Dendritic cell treated with granulocyte-macrophage colony-stimulating factor and Interleukin-4, amounts not matched to agents 40 ng/mL and 50 ng/mL, for 4 days (primary cell): ENCODE measurements around the gene SLC38A9.
A peak's percentile ranks its signal among the peaks of the same experiment; 100 is the strongest.
"Not testable (repeated sequence)": the region's sequence is repeated elsewhere in the genome, so short reads cannot be mapped to it uniquely, and the experiment has no call there.

ENCODE experiments used
- H3K27ac Mint-ChIP-seq: one replicate; pipeline ENCODE4 v1.8.0; 2022; ENCODE audit warnings: mild to moderate bottlenecking, mixed read lengths
- H3K27me3 Mint-ChIP-seq: one replicate; pipeline ENCODE4 v1.8.0; 2022; ENCODE audit warnings: mild to moderate bottlenecking, mixed read lengths
- H3K36me3 Mint-ChIP-seq: one replicate; pipeline ENCODE4 v1.8.0; 2022; ENCODE audit warnings: low read depth, mixed read lengths
- H3K4me1 Mint-ChIP-seq: one replicate; pipeline ENCODE4 v1.8.0; 2022; ENCODE audit warnings: low read depth, mixed read lengths
- H3K4me3 Mint-ChIP-seq: one replicate; pipeline ENCODE4 v1.8.0; 2022; ENCODE audit warnings: mild to moderate bottlenecking, moderate library complexity, mixed read lengths
- H3K9me3 Mint-ChIP-seq: one replicate; pipeline ENCODE4 v1.8.0; 2022; ENCODE audit warnings: mixed read lengths
- intact Hi-C: fragments of 100-400 bp; cut with micrococcal nuclease; formaldehyde crosslinking; loops from one replicate; pipeline ENCODE4 v1.15.0; 2022

Gene SLC38A9, protein sequence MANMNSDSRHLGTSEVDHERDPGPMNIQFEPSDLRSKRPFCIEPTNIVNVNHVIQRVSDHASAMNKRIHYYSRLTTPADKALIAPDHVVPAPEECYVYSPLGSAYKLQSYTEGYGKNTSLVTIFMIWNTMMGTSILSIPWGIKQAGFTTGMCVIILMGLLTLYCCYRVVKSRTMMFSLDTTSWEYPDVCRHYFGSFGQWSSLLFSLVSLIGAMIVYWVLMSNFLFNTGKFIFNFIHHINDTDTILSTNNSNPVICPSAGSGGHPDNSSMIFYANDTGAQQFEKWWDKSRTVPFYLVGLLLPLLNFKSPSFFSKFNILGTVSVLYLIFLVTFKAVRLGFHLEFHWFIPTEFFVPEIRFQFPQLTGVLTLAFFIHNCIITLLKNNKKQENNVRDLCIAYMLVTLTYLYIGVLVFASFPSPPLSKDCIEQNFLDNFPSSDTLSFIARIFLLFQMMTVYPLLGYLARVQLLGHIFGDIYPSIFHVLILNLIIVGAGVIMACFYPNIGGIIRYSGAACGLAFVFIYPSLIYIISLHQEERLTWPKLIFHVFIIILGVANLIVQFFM

DNA sequence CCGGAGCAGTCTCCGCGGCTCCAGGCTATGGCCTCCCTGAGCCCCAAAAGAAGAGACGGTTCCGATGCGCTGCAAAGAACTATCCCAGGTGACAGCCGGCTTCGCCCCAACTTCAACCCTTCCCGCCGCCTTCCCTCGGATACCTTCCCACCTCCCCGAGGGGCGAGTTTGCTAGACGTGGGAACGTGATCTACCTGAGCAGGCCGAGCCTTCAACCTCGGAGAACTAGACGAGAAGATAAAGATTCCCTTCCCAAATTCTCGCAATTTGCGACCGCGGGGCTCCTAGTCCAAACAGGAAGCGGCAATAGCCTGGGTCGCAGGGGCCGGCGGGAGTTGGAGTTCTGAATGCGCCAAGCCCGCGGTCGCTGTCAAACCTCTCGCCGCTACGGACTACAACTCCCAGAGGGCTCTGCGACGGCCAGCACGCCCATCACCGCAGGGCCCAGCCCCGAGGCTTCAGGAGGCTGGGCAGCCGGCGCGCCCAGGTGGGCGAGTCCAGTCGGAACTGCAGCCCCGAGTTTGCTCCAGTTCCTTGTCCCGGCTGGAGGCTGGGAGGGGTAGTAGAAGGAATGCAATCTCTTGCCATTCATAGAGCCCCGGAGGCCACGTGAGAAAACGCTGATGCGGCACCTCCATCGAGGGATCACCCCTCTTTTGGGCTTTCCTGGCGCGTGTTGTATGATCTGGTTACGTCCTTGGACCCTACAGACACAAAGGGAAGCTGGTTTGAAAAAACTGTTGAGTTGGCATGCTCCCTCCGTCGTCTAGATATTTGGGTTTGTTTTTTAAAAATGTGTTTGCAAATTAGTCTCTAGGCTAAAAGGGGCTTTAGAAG is at the start of gene SLC38A9:
Gene SLC38A9, minus strand, starts transcription at position 302 of the 837 bp plus-strand sequence. CDS start 14,366 bp downstream, outside the sequence.
- Mint-ChIP-seq H3K27me3 (no peaks in the 10 kb centered on the region), H3K27ac (peak within 1 kb of the TSS; percentile 91), H3K4me1 (peaks cover 21% of the 10 kb centered on the region), H3K36me3 (peaks cover 28% of the 10 kb centered on the region), H3K9me3 (no peaks in the 10 kb centered on the region), H3K4me3 (peak within 1 kb of the TSS; percentile 93)
- intact Hi-C loops: no loop called here

- H3K9me3 Mint-ChIP-seq, H3K4me3 Mint-ChIP-seq, H3K36me3 Mint-ChIP-seq, H3K27me3 Mint-ChIP-seq, H3K4me1 Mint-ChIP-seq, intact Hi-C loops, H3K27ac Mint-ChIP-seq: not testable (repeated sequence)
Observed at GRCh38 chr5:55761721-55762120, 49.6 kb upstream of the SLC38A9 start.

DNA sequence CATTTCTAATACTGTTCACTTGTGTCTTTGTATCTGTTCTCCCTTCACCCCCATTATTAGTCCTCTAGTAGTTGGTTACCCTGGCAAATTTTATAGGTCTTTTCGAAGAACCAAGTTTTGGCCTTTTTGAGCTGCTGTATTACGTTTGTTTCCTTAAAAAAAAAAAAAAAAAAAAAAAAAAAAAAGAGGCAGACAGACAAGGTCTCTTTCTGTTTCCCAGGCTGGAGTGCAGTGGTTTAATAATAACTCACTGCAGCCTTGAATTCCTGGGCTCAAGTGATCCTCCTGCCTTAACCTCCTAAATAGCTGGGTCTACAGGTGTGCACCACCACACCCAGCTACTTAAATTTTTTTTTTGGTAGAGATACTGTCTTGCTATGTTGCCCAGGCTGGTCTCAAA is 46.6 kb upstream of the SLC38A9 start:
- no peaks in the 10 kb centered on the region for H3K4me1 Mint-ChIP-seq
- H3K36me3 Mint-ChIP-seq: no peaks in the 10 kb centered on the region
- H3K27ac Mint-ChIP-seq: no peak overlapping the region
- H3K27me3 Mint-ChIP-seq: peaks cover 5% of the 10 kb centered on the region
- intact Hi-C loops: no loop called here
- H3K4me3 Mint-ChIP-seq: no peak overlapping the region
- no peaks in the 10 kb centered on the region for H3K9me3 Mint-ChIP-seq

- H3K36me3 Mint-ChIP-seq: no peaks in the 10 kb centered on the region
- intact Hi-C loops: no loop called here
- H3K27ac Mint-ChIP-seq: no peak overlapping the region
- no peak overlapping the region for H3K4me3 Mint-ChIP-seq
- H3K4me1 Mint-ChIP-seq: no peaks in the 10 kb centered on the region
- H3K9me3 Mint-ChIP-seq: no peaks in the 10 kb centered on the region
- peaks cover 5% of the 10 kb centered on the region for H3K27me3 Mint-ChIP-seq
Observed at GRCh38 chr5:55758231-55758630, 46.1 kb upstream of the SLC38A9 start.

DNA sequence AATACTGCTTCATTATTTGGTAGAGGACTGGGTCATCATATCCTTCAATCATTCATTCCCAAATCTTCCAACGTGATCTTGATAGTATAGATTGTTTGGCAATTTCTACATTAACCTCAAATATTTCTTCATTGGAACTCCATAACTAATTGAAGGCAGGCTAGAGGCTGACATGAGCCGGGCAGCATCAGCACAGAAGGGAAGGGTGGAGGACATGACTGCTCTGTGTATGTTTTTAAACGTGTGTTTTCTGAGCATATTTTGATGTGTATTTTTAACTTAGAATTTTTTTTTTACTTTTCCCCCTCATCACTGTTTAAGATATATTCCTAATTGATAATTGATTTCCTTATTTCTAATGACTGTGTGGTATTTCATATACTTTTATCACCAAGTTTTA is 38.4 kb upstream of the SLC38A9 start:
- Mint-ChIP-seq H3K36me3 (no peaks in the 10 kb centered on the region), H3K4me1 (no peaks in the 10 kb centered on the region), H3K4me3 (no peak overlapping the region), H3K27ac (no peak overlapping the region), H3K27me3 (no peaks in the 10 kb centered on the region), H3K9me3 (no peaks in the 10 kb centered on the region)
- intact Hi-C loops: no loop called here

- no peaks in the 10 kb centered on the region for H3K27me3 Mint-ChIP-seq
- intact Hi-C loops: no loop called here
- H3K4me3 Mint-ChIP-seq: no peak overlapping the region
- no peaks in the 10 kb centered on the region for H3K36me3 Mint-ChIP-seq
- no peaks in the 10 kb centered on the region for H3K4me1 Mint-ChIP-seq
- H3K27ac Mint-ChIP-seq: no peak overlapping the region
- no peaks in the 10 kb centered on the region for H3K9me3 Mint-ChIP-seq
Observed at GRCh38 chr5:55750063-55750462, 37.9 kb upstream of the SLC38A9 start.

GRCh38 chr5:55749387-55749786 is 37.3 kb upstream of the SLC38A9 start:
- intact Hi-C loops: no loop called here
- Mint-ChIP-seq H3K4me1 (no peaks in the 10 kb centered on the region), H3K36me3 (no peaks in the 10 kb centered on the region), H3K4me3 (no peak overlapping the region), H3K9me3 (no peaks in the 10 kb centered on the region), H3K27ac (no peak overlapping the region), H3K27me3 (no peaks in the 10 kb centered on the region)

GRCh38 chr5:55747778-55748318 is 35.7 kb upstream of the SLC38A9 start:
- H3K36me3 Mint-ChIP-seq: no peaks in the 10 kb centered on the region
- intact Hi-C loops: no loop called here
- no peaks in the 10 kb centered on the region for H3K27me3 Mint-ChIP-seq
- H3K4me1 Mint-ChIP-seq: no peaks in the 10 kb centered on the region
- H3K27ac Mint-ChIP-seq: no peak overlapping the region
- H3K9me3 Mint-ChIP-seq: no peaks in the 10 kb centered on the region
- H3K4me3 Mint-ChIP-seq: no peak overlapping the region

DNA sequence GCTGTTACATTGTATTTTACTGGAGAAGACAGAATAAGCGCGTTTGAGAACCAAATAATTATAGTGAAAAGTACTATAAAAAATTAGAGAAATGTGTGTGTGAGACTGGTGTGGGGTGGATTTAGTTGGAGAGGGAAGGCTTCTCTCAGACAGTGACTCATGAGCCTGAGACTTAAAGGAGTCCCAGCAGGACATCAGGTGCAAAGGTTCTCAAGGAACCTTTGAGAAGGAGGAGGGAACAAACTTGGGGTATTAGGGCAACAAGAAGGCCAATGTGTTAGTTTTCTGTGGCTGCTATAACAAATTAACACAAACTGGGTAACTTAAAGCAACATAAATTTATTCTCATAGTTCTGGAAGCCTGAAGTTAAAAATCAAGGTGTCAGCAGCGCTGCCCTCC is 30.7 kb upstream of the SLC38A9 start:
- H3K27me3 Mint-ChIP-seq: no peaks in the 10 kb centered on the region
- no peak overlapping the region for H3K27ac Mint-ChIP-seq
- no peaks in the 10 kb centered on the region for H3K4me1 Mint-ChIP-seq
- intact Hi-C loops: no loop called here
- no peaks in the 10 kb centered on the region for H3K36me3 Mint-ChIP-seq
- H3K9me3 Mint-ChIP-seq: peaks cover 3% of the 10 kb centered on the region
- H3K4me3 Mint-ChIP-seq: no peak overlapping the region

DNA sequence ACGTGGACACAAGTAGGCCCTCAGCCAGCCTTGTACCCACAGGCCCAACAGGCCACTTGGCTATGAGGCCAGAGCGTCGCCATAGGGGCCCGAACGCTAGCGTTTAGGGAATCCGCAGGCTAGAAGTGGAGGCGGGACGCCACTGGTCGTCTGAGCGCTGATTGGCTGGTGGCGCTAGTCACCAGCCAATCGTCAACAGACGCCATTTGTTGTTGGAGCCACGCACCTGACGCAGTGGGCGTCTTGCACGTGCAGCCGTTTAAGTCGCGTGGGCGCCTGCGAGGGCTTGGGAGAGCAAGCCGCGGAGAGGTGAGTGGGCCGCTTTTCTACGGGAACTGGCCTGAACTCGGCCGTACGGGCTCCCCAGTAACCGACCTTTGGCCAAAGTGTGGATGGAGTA is 25.7 kb upstream of the SLC38A9 start, which contains the start of gene DDX4:
Gene DDX4, plus strand, starts transcription at position 269 of the 400 bp plus-strand sequence. CDS start 903 bp downstream, outside the sequence.
- intact Hi-C loops: no loop called here
- Mint-ChIP-seq H3K27me3 (no peaks in the 10 kb centered on the region), H3K27ac (no peak within 1 kb of the TSS), H3K4me1 (no peaks in the 10 kb centered on the region), H3K9me3 (peaks cover 18% of the 10 kb centered on the region), H3K36me3 (no peaks in the 10 kb centered on the region), H3K4me3 (no peak within 1 kb of the TSS)

DNA sequence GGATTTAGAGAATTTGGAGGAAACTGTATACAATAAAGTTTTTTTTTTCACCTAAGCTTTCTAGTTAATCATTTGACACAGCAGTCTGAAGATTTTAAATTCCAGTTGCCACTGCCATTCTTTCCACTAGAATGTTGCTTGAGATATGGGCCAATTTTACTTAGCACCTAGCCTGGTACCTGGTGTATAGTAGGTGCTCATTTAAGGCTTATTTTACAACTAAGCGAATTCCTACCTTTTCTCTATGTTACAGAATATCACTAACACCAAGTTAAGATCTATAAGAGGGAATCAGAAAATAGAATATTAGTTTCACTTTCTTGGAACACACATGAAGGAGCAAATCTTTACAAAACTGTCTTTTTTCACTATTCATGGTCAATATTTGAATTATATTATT is 22.5 kb upstream of the SLC38A9 start:
- Mint-ChIP-seq H3K4me3 (no peak overlapping the region), H3K27ac (no peak overlapping the region), H3K9me3 (peaks cover 20% of the 10 kb centered on the region), H3K36me3 (no peaks in the 10 kb centered on the region), H3K27me3 (no peaks in the 10 kb centered on the region), H3K4me1 (no peaks in the 10 kb centered on the region)
- intact Hi-C loops: no loop called here

- intact Hi-C loops: no loop called here
Observed at GRCh38 chr5:55732585-55732984, 20.5 kb upstream of the SLC38A9 start.

DNA sequence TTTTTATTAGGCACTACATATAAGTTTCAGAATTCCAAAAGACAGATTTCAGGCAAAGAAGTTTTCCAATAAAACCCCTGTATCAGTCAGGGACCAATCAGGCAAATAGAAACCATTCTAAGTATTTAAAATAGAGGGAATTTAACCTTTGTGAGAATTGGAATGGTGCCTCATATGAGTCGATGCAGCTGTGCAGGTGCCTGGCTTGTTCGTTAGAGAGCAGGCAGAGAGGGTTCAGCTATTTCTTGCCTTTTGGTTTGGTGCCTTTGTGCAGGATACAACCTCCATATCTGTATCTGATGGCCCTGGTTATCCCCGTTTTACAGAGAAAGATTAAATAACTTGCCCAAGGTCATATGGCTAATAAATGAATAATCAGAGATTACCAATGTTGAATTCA is 19.7 kb upstream of the SLC38A9 start:
- intact Hi-C loops: no loop called here
- Mint-ChIP-seq H3K4me1 (no peaks in the 10 kb centered on the region), H3K27ac (no peak overlapping the region), H3K9me3 (peaks cover 9% of the 10 kb centered on the region), H3K27me3 (no peaks in the 10 kb centered on the region), H3K36me3 (no peaks in the 10 kb centered on the region), H3K4me3 (no peak overlapping the region)

More at GRCh38 chr5:55732585-55732984, 20.5 kb upstream of the SLC38A9 start:
- peaks cover 15% of the 10 kb centered on the region for H3K9me3 Mint-ChIP-seq
- no peaks in the 10 kb centered on the region for H3K36me3 Mint-ChIP-seq
- no peaks in the 10 kb centered on the region for H3K4me1 Mint-ChIP-seq
- no peak overlapping the region for H3K27ac Mint-ChIP-seq
- no peaks in the 10 kb centered on the region for H3K27me3 Mint-ChIP-seq
- H3K4me3 Mint-ChIP-seq: no peak overlapping the region

GRCh38 chr5:55724281-55724680 is 12.2 kb upstream of the SLC38A9 start:
- H3K27ac Mint-ChIP-seq: no peak overlapping the region
- intact Hi-C loops: no loop called here
- H3K9me3 Mint-ChIP-seq: no peaks in the 10 kb centered on the region
- H3K4me3 Mint-ChIP-seq: no peak overlapping the region
- no peaks in the 10 kb centered on the region for H3K27me3 Mint-ChIP-seq
- no peaks in the 10 kb centered on the region for H3K36me3 Mint-ChIP-seq
- H3K4me1 Mint-ChIP-seq: peaks cover 6% of the 10 kb centered on the region
